Measurements from ENCODE around the gene TMEM53. TPM values are rescaled to one million over a fixed set of nuclear protein-coding genes. Genes with fewer than 3 reads are reported as not detected.

Gene TMEM53
- polyA plus RNA-seq, 1 of the 3 experiments (the other 2 are of a cell fraction), result 14.9 TPM

GRCh38 chr1:44721485-44722361 is 47.4 kb upstream of the TMEM53 start (continued):
- TF ChIP-seq REST (IDR thresholded peaks at IDR 0.05; ENCODE audit: low read depth, low read length), result peak; percentile 67; the same call in 1 of the 2 replicates
- TF ChIP-seq RXRA (IDR thresholded peaks at IDR 0.05; ENCODE audit: borderline replicate concordance, low read depth), result peak; percentile 38; the same call in 1 of the 2 replicates
- TF ChIP-seq MEF2A (IDR thresholded peaks at IDR 0.05; ENCODE audit: borderline replicate concordance, low read depth), result no peak
- TF ChIP-seq RFX5 (IDR thresholded peaks at IDR 0.05; ENCODE audit: low read length), result no peak
- TF ChIP-seq, protein P1, sequence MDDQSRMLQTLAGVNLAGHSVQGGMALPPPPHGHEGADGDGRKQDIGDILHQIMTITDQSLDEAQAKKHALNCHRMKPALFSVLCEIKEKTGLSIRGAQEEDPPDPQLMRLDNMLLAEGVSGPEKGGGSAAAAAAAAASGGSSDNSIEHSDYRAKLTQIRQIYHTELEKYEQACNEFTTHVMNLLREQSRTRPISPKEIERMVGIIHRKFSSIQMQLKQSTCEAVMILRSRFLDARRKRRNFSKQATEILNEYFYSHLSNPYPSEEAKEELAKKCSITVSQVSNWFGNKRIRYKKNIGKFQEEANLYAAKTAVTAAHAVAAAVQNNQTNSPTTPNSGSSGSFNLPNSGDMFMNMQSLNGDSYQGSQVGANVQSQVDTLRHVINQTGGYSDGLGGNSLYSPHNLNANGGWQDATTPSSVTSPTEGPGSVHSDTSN (IDR thresholded peaks at IDR 0.05), result peak; percentile 86
- TF ChIP-seq EZH2phosphoT487 (IDR thresholded peaks at IDR 0.05; ENCODE audit: borderline replicate concordance, low read depth), result no peak
- TF ChIP-seq RCOR1 (IDR thresholded peaks at IDR 0.05; ENCODE audit: low read length), result no peak
- TF ChIP-seq RAD21 (IDR thresholded peaks at IDR 0.05; ENCODE audit: low read length), result no peak
- TF ChIP-seq YY1 (IDR thresholded peaks at IDR 0.05; ENCODE audit: low read depth), result no peak; the same call in 1 of the 2 replicates
- 0 out of 2 replicates have a peak, but pooled peaks have one; percentile 34 for TF ChIP-seq NFIC (IDR thresholded peaks at IDR 0.05; ENCODE audit: borderline replicate concordance)
- TF ChIP-seq SIN3A (IDR thresholded peaks at IDR 0.05; ENCODE audit: borderline replicate concordance, low read depth, low read length), result peak; percentile 100
- peak; percentile 34; the same call in 1 of the 2 replicates for TF ChIP-seq ELF1 (IDR thresholded peaks at IDR 0.05)
- no peak for TF ChIP-seq NRF1 (IDR thresholded peaks at IDR 0.05; ENCODE audit: low read depth, low read length)
- no peak for TF ChIP-seq GABPA (IDR thresholded peaks at IDR 0.05; ENCODE audit: low read depth)
- TF ChIP-seq FOXJ3 (CRISPR knock-in tag; IDR thresholded peaks at IDR 0.05), result no peak
- TF ChIP-seq CTCF (IDR thresholded peaks at IDR 0.05), result no peak
